Lung (tissue), 12 donors: ENCODE measurements around the gene BCAN. TPM values are rescaled to one million over a fixed set of nuclear protein-coding genes. Genes with fewer than 3 reads are reported as not detected.

Experiments
- ATAC-seq: fragments of 200-7000 bp; cut with Tn5 transposase; one replicate; pipeline ENCODE4 v1.9.1; 2020; ENCODE audit warnings: moderate number of reproducible peaks; ENCODE audit not compliant: insufficient read depth, low FRiP score
- DNase-seq, 3 donors: peaks; one replicate each; pipeline ENCODE4 v3.0.0-alpha.2; 2013 to 2017
- H3K27ac ChIP-seq, 2 donors: one replicate each; pipeline ENCODE4 v1.5.1; 2013; ENCODE audit warnings: mild to moderate bottlenecking in 2 of 2, moderate library complexity in 2 of 2, control low read depth in 1 of 2, inconsistent platforms in 1 of 2, low read depth in 1 of 2, low read length in 1 of 2
- H3K27me3 ChIP-seq, 3 donors: one replicate each; pipeline ENCODE4 v1.5.1; 2013; ENCODE audit warnings: low read length in 2 of 3; ENCODE audit not compliant: control insufficient read depth in 3 of 3, insufficient read depth in 3 of 3
- H3K36me3 ChIP-seq, 4 donors: one replicate each; pipeline ENCODE4 v1.5.1; 2013; ENCODE audit warnings: low read length in 4 of 4, mild to moderate bottlenecking in 1 of 4, moderate library complexity in 1 of 4; ENCODE audit not compliant: control insufficient read depth in 4 of 4, insufficient read depth in 4 of 4
- H3K4me1 ChIP-seq, 5 donors: one replicate each; pipeline ENCODE4 v1.5.1; 2013; ENCODE audit warnings: low read length in 5 of 5, mild to moderate bottlenecking in 2 of 5, moderate library complexity in 1 of 5; ENCODE audit not compliant: control insufficient read depth in 5 of 5, insufficient read depth in 5 of 5
- H3K4me3 ChIP-seq: one replicate; pipeline ENCODE4 v1.5.1; 2013; ENCODE audit warnings: mild to moderate bottlenecking, control low read depth, moderate library complexity
- H3K9ac ChIP-seq, 2 donors: one replicate each; pipeline ENCODE4 v1.5.1; 2013; ENCODE audit warnings: low read length in 2 of 2, control low read depth in 1 of 2; ENCODE audit not compliant: insufficient read depth in 1 of 2
- H3K9me3 ChIP-seq, 4 donors: one replicate each; pipeline ENCODE4 v1.5.1; 2013; ENCODE audit warnings: low read length in 3 of 4, mild to moderate bottlenecking in 1 of 4, moderate library complexity in 1 of 4; ENCODE audit not compliant: control insufficient read depth in 4 of 4, insufficient read depth in 3 of 4
- WGBS, 2 donors: extraction: QIAGEN DNeasy Blood & Tissue Kit; methylation state at CpG; one replicate each; pipeline ENCODE4 v1.1.7; 2013; 5-methylcytosine and 5-hydroxymethylcytosine counted together
- polyA plus RNA-seq, 2 donors: library from polyadenylated mRNA; stranded (reverse); fragments of 200-250 nt; gene quantifications; one replicate each; pipeline ENCODE4 v1.2.1, GENCODE V29; 2013
- total RNA-seq, 2 donors: library from RNA; depleted of rRNA in 1 of 2; stranded (reverse); fragments of >200 nt in 1 of 2; gene quantifications; one replicate each; pipeline ENCODE4 v1.2.1, GENCODE V29; 2014 to 2021
- TF ChIP-seq, protein P1 (sequence below): IDR thresholded peaks from 2 replicates; pipeline ENCODE4 v1.5.1; 2012; ENCODE audit warnings: mild to moderate bottlenecking; ENCODE audit errors: control extremely low read depth, extremely low read depth
- donor health status: control.
- donor health status: control.
- donor health status: Bipolar disorder and iron deficiency.
- donor health status: healthy.
- donor health status: DM: yes; HTN: yes; CAD: no.

Gene BCAN
- total and polyA plus RNA-seq, 4 donors = 0.05 to 1.1 (median 0.12) TPM

DNA sequence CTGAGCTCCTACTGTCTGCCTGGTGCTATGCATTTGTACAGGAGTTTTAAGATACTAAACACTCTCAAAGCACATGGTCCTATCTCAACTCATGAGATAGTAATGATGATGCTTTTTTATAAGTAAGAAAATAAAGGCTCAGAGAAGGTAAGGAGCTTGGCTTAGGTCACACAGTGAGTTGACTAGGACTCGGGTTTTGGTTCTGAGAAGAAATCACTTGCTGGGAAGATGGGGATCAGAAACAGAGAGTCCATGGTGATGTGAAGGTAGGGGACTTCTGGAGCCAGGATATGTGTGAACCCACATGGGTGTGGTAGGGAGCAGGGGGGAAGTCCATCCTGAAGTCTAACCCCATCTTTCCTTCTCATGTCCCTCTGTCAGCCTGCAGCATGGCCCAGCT lies 3.7 kb downstream of the BCAN start:
- 82 to 93% methylated on average over 1 of the region's 1 CpG for WGBS, 2 donors
- ATAC-seq = no peak
- Histone ChIP-seq H3K27ac (no peak overlapping the region), H3K36me3 (no peaks in the 10 kb centered on the region), H3K4me1 (peaks cover 0 to 8% (median 0%) of the 10 kb centered on the region in 5 donors), H3K27me3 (peaks cover 10 to 86% (median 59%) of the 10 kb centered on the region in 3 donors), H3K4me3 (no peak overlapping the region), H3K9ac (no peak overlapping the region), H3K9me3 (no peaks in the 10 kb centered on the region)
- TF ChIP-seq, protein P1, sequence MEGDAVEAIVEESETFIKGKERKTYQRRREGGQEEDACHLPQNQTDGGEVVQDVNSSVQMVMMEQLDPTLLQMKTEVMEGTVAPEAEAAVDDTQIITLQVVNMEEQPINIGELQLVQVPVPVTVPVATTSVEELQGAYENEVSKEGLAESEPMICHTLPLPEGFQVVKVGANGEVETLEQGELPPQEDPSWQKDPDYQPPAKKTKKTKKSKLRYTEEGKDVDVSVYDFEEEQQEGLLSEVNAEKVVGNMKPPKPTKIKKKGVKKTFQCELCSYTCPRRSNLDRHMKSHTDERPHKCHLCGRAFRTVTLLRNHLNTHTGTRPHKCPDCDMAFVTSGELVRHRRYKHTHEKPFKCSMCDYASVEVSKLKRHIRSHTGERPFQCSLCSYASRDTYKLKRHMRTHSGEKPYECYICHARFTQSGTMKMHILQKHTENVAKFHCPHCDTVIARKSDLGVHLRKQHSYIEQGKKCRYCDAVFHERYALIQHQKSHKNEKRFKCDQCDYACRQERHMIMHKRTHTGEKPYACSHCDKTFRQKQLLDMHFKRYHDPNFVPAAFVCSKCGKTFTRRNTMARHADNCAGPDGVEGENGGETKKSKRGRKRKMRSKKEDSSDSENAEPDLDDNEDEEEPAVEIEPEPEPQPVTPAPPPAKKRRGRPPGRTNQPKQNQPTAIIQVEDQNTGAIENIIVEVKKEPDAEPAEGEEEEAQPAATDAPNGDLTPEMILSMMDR = no peak
- DNase-seq = no peak

GRCh38 chr1:156646738-156647211 lies 4.9 kb downstream of the BCAN start:
- Histone ChIP-seq H3K9me3 (peaks cover 0 to 2% (median 0%) of the 10 kb centered on the region in 4 donors), H3K9ac (no peak overlapping the region), H3K4me3 (no peak overlapping the region), H3K4me1 (peaks cover 0 to 4% (median 0%) of the 10 kb centered on the region in 5 donors), H3K36me3 (no peaks in the 10 kb centered on the region), H3K27me3 (peaks cover 10 to 79% (median 49%) of the 10 kb centered on the region in 3 donors), H3K27ac (no peak overlapping the region)
- DNase-seq (no peak), ATAC-seq (no peak)
- TF ChIP-seq, protein P1 = no peak
- 9 to 13% methylated on average over 49 to 51 of the region's 51 CpGs for WGBS, 2 donors

GRCh38 chr1:156647351-156647750 lies 5.4 kb downstream of the BCAN start:
- Histone ChIP-seq H3K27me3 (peaks cover 10 to 76% (median 47%) of the 10 kb centered on the region in 3 donors), H3K4me3 (no peak overlapping the region), H3K27ac (no peak overlapping the region), H3K36me3 (no peaks in the 10 kb centered on the region), H3K9ac (no peak overlapping the region), H3K9me3 (peaks cover 0 to 2% (median 0%) of the 10 kb centered on the region in 4 donors), H3K4me1 (peaks cover 0 to under 1% (median 0%) of the 10 kb centered on the region in 5 donors)
- WGBS, 2 donors = 69 to 79% methylated on average over 10 of the region's 10 CpGs
- peak in 1 of 3 donors; percentile 4 for DNase-seq
- ATAC-seq = no peak
- TF ChIP-seq, protein P1 = no peak

- no peak overlapping the region for H3K9ac ChIP-seq
- TF ChIP-seq, protein P1 = no peak
- no peaks in the 10 kb centered on the region for H3K36me3 ChIP-seq
- DNase-seq (no peak), ATAC-seq (no peak)
- H3K9me3 ChIP-seq = peaks cover 0 to 2% (median 0%) of the 10 kb centered on the region in 4 donors
- no peaks in the 10 kb centered on the region for H3K4me1 ChIP-seq
- WGBS, 2 donors = 76 to 81% methylated on average over 10 of the region's 10 CpGs
- H3K27ac ChIP-seq = no peak overlapping the region
- H3K27me3 ChIP-seq = peaks cover 10 to 64% (median 36%) of the 10 kb centered on the region in 3 donors
- H3K4me3 ChIP-seq = no peak overlapping the region
Observed at GRCh38 chr1:156648496-156648895, 6.6 kb downstream of the BCAN start.
